Neural cell (in vitro differentiated cells): Measurements from ENCODE around the gene ERH. TPM values are rescaled to one million over a fixed set of nuclear protein-coding genes. Genes with fewer than 3 reads are reported as not detected.

Experiments
- H2AFZ ChIP-seq: fragments of 200-600, 300-800 bp; sonication (generic), shearing (Covaris generic); 2 replicates; pipeline ENCODE4 v1.6.0; 2014; ENCODE audit warnings: low read depth, mild to moderate bottlenecking, antibody characterized with exemption, low read length, moderate library complexity
- H3F3A ChIP-seq: fragments of 200-600 bp; shearing (Covaris generic); 2 replicates; pipeline ENCODE4 v1.6.1; 2016; ENCODE audit warnings: mild to moderate bottlenecking, moderate library complexity, mixed read lengths, antibody characterized with exemption, low read length; ENCODE audit not compliant: insufficient read depth, poor library complexity, severe bottlenecking
- H3K27ac ChIP-seq: fragments of 200-600, 300-800 bp; sonication (generic), shearing (Covaris generic); 2 replicates; pipeline ENCODE4 v1.5.1; 2014; ENCODE audit warnings: mild to moderate bottlenecking, low read length, moderate library complexity
- H3K27me3 ChIP-seq: fragments of 300-800, 200-600 bp; sonication (generic), shearing (Covaris generic); 2 replicates; pipeline ENCODE4 v1.6.0; 2014; ENCODE audit warnings: mild to moderate bottlenecking, low read depth, low read length, moderate library complexity; ENCODE audit not compliant: insufficient read depth
- H3K36me3 ChIP-seq: fragments of 300-800, 200-600 bp; sonication (generic), shearing (Covaris generic); 2 replicates; pipeline ENCODE4 v1.5.1; 2014; ENCODE audit warnings: mild to moderate bottlenecking, antibody characterized with exemption, low read length, moderate library complexity; ENCODE audit not compliant: insufficient read depth
- H3K4me2 ChIP-seq: fragments of 300-800, 200-600 bp; sonication (generic), shearing (Covaris generic); 2 replicates; pipeline ENCODE4 v1.6.0; 2014; ENCODE audit warnings: mild to moderate bottlenecking, low read length
- H3K4me3 ChIP-seq: fragments of 300-800, 200-600 bp; sonication (generic), shearing (Covaris generic); 2 replicates; pipeline ENCODE4 v1.5.1; 2014; ENCODE audit warnings: mild to moderate bottlenecking, low read length, moderate library complexity
- H3K79me2 ChIP-seq: fragments of 200-600 bp; shearing (Covaris generic); replicated peaks from 2 replicates; pipeline ENCODE4 v1.6.0; 2014; ENCODE audit warnings: mild to moderate bottlenecking, low read length, moderate library complexity; ENCODE audit not compliant: insufficient read depth
- H3K9ac ChIP-seq: fragments of 300-800, 200-600 bp; sonication (generic), shearing (Covaris generic); 2 replicates; pipeline ENCODE4 v1.6.1; 2016; ENCODE audit warnings: mild to moderate bottlenecking, low read length, mixed read lengths
- H3K9me2 ChIP-seq: fragments of 200-600 bp; shearing (Covaris generic); 2 replicates; pipeline ENCODE4 v1.6.1; 2016; ENCODE audit warnings: mild to moderate bottlenecking, low read length, mixed read lengths; ENCODE audit not compliant: insufficient read depth
- H3K9me3 ChIP-seq: fragments of 200-600, 300-800 bp; sonication (generic), shearing (Covaris generic); 2 replicates; pipeline ENCODE4 v1.6.1; 2016; ENCODE audit warnings: mild to moderate bottlenecking, mixed run types, low read length, moderate library complexity, mixed read lengths
- H4K20me1 ChIP-seq: fragments of 200-600 bp; shearing (Covaris generic); 2 replicates; pipeline ENCODE4 v1.6.1; 2016; ENCODE audit warnings: mild to moderate bottlenecking, mixed run types; ENCODE audit not compliant: insufficient read depth
- EP300 ChIP-seq: fragments of 450-650 bp; conservative IDR thresholded peaks from 2 replicates; pipeline ENCODE4 v1.6.1; 2014; ENCODE audit warnings: antibody characterized with exemption, mild to moderate bottlenecking, moderate library complexity; ENCODE audit not compliant: poor library complexity, severe bottlenecking
- EZH2 ChIP-seq: fragments of 200-600, 300-800 bp; shearing (Covaris generic), sonication (generic); IDR thresholded peaks from 2 replicates; pipeline ENCODE4 v1.6.1; 2014; ENCODE audit warnings: antibody characterized with exemption, low read length, borderline replicate concordance, mild to moderate bottlenecking; ENCODE audit not compliant: insufficient read depth, poor library complexity, severe bottlenecking
- MXI1 ChIP-seq: fragments of 450-650 bp; conservative IDR thresholded peaks from 2 replicates; pipeline ENCODE4 v1.6.1; 2014; ENCODE audit warnings: antibody characterized with exemption, mild to moderate bottlenecking; ENCODE audit not compliant: poor library complexity, severe bottlenecking
- POLR2AphosphoS5 ChIP-seq: IDR thresholded peaks from 2 replicates; pipeline ENCODE4 v1.6.1; 2012
- RAD21 ChIP-seq: fragments of 450-650 bp; conservative IDR thresholded peaks from 2 replicates; pipeline ENCODE4 v1.6.1; 2014; ENCODE audit warnings: antibody characterized with exemption, mild to moderate bottlenecking, moderate library complexity
- REST ChIP-seq: IDR thresholded peaks from 2 replicates; pipeline ENCODE4 v1.6.1; 2012; ENCODE audit warnings: borderline replicate concordance
- SMC3 ChIP-seq: fragments of 450-650 bp; conservative IDR thresholded peaks from 2 replicates; pipeline ENCODE4 v1.6.1; 2014; ENCODE audit warnings: antibody characterized with exemption, mild to moderate bottlenecking, moderate library complexity; ENCODE audit not compliant: poor library complexity
- TAF1 ChIP-seq: IDR thresholded peaks from 2 replicates; pipeline ENCODE4 v1.6.1; 2012; ENCODE audit warnings: low read depth
- polyA plus RNA-seq: library from polyadenylated mRNA; depleted of rRNA; stranded (reverse); fragments of >200 nt; gene quantifications from 2 replicates; pipeline ENCODE4 v1.2.3, GENCODE V29; 2014
- TF ChIP-seq, protein P1 (sequence below): fragments of 450-650 bp; IDR thresholded peaks from 2 replicates; pipeline ENCODE4 v1.5.1; 2014; ENCODE audit warnings: antibody characterized with exemption, mild to moderate bottlenecking, moderate library complexity; ENCODE audit not compliant: poor library complexity, severe bottlenecking

ERH gene
- polyA plus RNA-seq, 1 donor from 2014 or later = 480 TPM

- no peak overlapping the region for H3K4me2 ChIP-seq
- no peaks in the 10 kb centered on the region for H3K9me2 ChIP-seq
- no peaks in the 10 kb centered on the region for H3K79me2 ChIP-seq
- H3K9me3 ChIP-seq = no peaks in the 10 kb centered on the region
- H3K27ac ChIP-seq = no peak overlapping the region
- no peaks in the 10 kb centered on the region for H4K20me1 ChIP-seq
- no peak overlapping the region for H3K4me3 ChIP-seq
- H3K36me3 ChIP-seq = no peaks in the 10 kb centered on the region
- no peak overlapping the region for H2AFZ ChIP-seq
- H3F3A ChIP-seq = no peaks in the 10 kb centered on the region
- no peak for TF ChIP-seq POLR2AphosphoS5
- TF ChIP-seq EP300 = no peak
- TF ChIP-seq SMC3 = no peak
- TF ChIP-seq EZH2 = no peak
- no peak for TF ChIP-seq MXI1
- TF ChIP-seq REST = no peak
- TF ChIP-seq, protein P1, sequence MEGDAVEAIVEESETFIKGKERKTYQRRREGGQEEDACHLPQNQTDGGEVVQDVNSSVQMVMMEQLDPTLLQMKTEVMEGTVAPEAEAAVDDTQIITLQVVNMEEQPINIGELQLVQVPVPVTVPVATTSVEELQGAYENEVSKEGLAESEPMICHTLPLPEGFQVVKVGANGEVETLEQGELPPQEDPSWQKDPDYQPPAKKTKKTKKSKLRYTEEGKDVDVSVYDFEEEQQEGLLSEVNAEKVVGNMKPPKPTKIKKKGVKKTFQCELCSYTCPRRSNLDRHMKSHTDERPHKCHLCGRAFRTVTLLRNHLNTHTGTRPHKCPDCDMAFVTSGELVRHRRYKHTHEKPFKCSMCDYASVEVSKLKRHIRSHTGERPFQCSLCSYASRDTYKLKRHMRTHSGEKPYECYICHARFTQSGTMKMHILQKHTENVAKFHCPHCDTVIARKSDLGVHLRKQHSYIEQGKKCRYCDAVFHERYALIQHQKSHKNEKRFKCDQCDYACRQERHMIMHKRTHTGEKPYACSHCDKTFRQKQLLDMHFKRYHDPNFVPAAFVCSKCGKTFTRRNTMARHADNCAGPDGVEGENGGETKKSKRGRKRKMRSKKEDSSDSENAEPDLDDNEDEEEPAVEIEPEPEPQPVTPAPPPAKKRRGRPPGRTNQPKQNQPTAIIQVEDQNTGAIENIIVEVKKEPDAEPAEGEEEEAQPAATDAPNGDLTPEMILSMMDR = no peak
- no peak for TF ChIP-seq RAD21
- no peak for TF ChIP-seq TAF1
- no peaks in the 10 kb centered on the region for H3K27me3 ChIP-seq
- H3K9ac ChIP-seq = no peak overlapping the region
Observed at GRCh38 chr14:69350892-69351291, 47.2 kb downstream of the ERH start.

GRCh38 chr14:69349091-69349777, 48.9 kb downstream of the ERH start:
- Histone ChIP-seq H3K79me2 (no peaks in the 10 kb centered on the region), H3K4me2 (no peak overlapping the region), H3F3A (no peaks in the 10 kb centered on the region), H4K20me1 (no peaks in the 10 kb centered on the region), H3K4me3 (no peak overlapping the region), H3K9ac (no peak overlapping the region), H2AFZ (no peak overlapping the region), H3K27me3 (no peaks in the 10 kb centered on the region), H3K9me3 (no peaks in the 10 kb centered on the region), H3K36me3 (no peaks in the 10 kb centered on the region), H3K27ac (no peak overlapping the region), H3K9me2 (no peaks in the 10 kb centered on the region)
- TF ChIP-seq EP300 (no peak), MXI1 (no peak), REST (no peak), EZH2 (no peak)
